Smooth muscle cell of bladder (primary cell): ENCODE results near the gene NSFL1C. TPM values are rescaled to one million over a fixed set of nuclear protein-coding genes. Genes with fewer than 3 reads are reported as not detected.

Experiments
- total RNA-seq: library from RNA; depleted of rRNA; stranded (reverse); fragments of >200 nt; gene quantifications from 2 replicates; pipeline ENCODE4 v1.2.3, GENCODE V29; 2014

NSFL1C gene
- 16.1 and 23.9 TPM in 2 replicates for total RNA-seq

DNA sequence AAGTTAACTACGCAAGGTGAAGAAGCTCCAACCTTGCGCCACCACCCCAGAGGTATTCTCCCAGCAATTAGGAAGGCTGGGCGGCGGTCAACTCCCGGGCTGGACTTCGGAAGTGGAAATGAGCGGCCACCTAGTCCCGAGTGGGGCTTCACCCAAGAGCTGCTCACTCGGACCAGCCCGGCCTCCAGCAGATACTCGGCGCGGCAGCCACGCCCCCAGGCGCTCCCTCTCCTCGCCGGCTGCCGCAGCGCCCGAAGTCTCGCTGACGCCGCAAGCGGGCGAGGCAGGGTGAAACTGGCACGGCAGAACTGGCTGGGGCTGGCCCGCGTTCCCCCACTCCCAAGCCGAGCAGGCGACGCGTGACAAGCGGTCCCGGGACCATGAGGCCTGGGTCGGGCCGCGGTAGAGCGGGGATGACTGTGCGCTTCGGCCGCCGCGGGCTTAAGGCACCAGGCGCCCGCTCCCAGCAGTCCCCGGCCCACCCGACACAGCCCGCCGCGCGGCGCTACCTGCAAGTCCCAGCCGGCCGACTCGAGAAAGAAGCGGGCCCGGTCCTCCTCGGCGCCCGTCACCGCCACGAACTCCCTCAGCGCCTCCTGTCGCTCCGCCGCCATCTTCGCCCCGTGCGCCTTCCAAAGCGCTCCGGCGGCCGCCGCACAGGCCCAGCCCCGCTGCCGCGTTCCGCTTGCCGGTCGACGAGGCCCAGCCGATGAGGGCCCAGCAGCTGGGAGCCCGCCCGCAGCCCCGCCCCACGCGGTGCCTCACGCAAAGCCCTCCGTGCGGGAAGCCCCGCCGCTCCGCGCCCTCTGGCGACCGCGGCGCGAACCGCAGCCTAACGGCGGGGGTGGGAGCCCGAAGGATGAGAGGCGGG, at the start of gene NSFL1C:
NSFL1C (minus strand) TSS at position 639 of the 871 bp plus-strand sequence; CDS start at position 614, 25 bp downstream.

DNA sequence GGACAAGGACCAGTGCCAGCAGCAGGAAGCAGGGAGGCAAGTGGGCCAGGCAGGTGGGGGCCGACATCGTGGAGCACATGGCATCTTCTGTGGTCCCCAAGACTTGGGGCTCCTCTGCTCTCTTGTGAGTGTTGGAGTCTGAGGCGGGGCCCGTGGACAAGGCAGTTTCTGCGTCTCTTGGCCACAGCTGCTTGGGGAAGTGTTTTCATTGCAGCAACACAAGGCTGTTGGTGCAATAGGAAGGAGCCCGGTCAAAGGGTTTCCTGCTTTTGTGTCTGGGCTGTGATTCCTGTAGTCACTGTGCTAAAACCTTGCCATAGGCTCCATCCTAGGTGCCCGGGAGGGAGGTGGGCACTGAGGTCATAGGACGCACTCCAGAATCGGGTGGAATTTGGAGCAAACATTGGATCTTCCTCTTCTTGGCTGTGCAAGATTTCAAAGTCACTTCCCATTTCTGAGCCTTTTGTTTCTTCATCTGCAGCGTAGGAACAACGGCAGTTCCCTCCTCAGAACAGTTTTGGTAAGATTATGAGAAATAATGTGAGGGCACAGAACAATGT, 24.7 kb upstream of the NSFL1C start, which contains the start of gene SIRPB2:
SIRPB2 (minus strand) TSS at position 140 of the 560 bp plus-strand sequence; CDS start at position 79, 61 bp downstream.

DNA sequence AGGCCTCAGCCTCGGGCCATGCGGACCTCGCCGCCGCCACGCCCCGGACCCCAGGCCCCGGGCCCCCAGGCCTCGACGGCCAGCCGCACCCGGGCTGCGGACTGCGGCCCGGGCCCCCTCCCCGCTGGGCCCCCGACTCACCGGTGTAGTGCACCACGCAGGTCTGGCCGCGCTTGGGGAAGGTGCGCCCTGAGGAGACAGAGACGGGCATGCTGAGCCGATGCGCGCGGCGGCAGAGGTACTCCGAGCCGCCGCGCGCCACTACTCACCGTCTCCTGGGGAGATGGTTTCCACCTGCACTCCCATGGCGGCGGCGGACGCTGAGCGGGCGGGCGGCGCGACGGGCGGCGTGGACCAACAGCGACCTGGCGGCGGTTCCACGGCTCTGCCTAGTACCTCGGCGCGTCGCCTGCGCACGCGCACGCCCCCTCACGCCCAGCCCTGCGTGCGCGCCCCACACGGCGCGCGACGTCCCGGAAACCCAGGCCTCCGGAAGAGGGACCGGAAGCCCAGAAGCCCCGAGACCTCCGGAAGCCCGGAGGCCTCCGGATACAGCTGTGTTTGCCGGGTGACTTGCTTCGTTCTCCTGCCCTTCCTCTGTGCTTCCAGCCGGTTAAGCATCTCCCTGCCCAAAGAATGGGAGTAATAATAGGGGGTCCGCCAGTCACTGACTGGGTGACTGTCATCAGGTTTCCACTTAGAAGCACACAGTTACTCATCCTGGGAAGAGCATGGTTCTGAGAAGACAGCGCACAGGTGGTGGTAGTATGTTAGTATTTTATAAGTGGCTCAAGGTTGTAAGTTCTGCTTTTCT, 73.7 kb downstream of the NSFL1C start, which contains the start of gene FKBP1A:
FKBP1A (minus strand) TSS at position 362 of the 814 bp plus-strand sequence; CDS start at position 306, 56 bp downstream.

Other genes starting within 250 kb of the NSFL1C start
- gene RAD21L1, start 240.8 kb downstream of the NSFL1C start, total RNA-seq: 0.14 and 0.18 TPM in 2 replicates
- gene SNPH, start 200.6 kb downstream of the NSFL1C start, total RNA-seq: 10.4 and 11.8 TPM in 2 replicates
- gene SDCBP2, start 137.7 kb downstream of the NSFL1C start, total RNA-seq: 1.3 and 1.4 TPM in 2 replicates
- gene FKBP1A, start 73.8 kb downstream of the NSFL1C start, total RNA-seq: 93.2 and 97.1 TPM in 2 replicates
- gene SIRPB2, start 24.6 kb upstream of the NSFL1C start, total RNA-seq: not detected in 2 replicates
- not detected in 2 replicates for gene SIRPD, start 90.9 kb upstream of the NSFL1C start, total RNA-seq
- 0.71 TPM in 1 of 2 replicates, not detected in the other for gene SIRPB1, start 153.2 kb upstream of the NSFL1C start, total RNA-seq
- gene SIRPG, start 190.9 kb upstream of the NSFL1C start, total RNA-seq: not detected in 2 replicates